HG03354 (cell line): Measurements from ENCODE around the gene ICAM4.
A peak's percentile ranks its signal among the peaks of the same experiment; 100 is the strongest.
"Not testable (repeated sequence)": the region's sequence is repeated elsewhere in the genome, so short reads cannot be mapped to it uniquely, and the experiment has no call there.

Experiments used
- ATAC-seq: cut with Tn5 transposase; IDR thresholded peaks from one replicate; pipeline ENCODE4 v1.9.1; 2021; ENCODE audit warnings: mild to moderate bottlenecking; ENCODE audit not compliant: unreplicated experiment, poor library complexity, severe bottlenecking

The ICAM4 gene

GRCh38 chr19:10266706-10267105 is 20.0 kb upstream of the ICAM4 start:
- ATAC-seq, result no peak

- no peak for ATAC-seq
These were observed 18.7 kb upstream of the ICAM4 start for GRCh38 chr19:10268071-10268470.

- peak; percentile 49 for ATAC-seq
These were observed 17.2 kb upstream of the ICAM4 start for GRCh38 chr19:10269333-10270179.

GRCh38 chr19:10270180-10270615 is 16.6 kb upstream of the ICAM4 start:
- peak; percentile 46 for ATAC-seq

GRCh38 chr19:10270616-10271394 is 15.9 kb upstream of the ICAM4 start, which contains the start of gene ICAM1:
ICAM1 (plus strand) TSS chr19:10271120; CDS start chr19:10271160, 40 bp downstream.
- ATAC-seq, result peak; percentile 57

- peak; percentile 29 for ATAC-seq
These were observed 15.1 kb upstream of the ICAM4 start for GRCh38 chr19:10271543-10272086.

- ATAC-seq, result no peak
These were observed 12.2 kb upstream of the ICAM4 start for GRCh38 chr19:10274589-10274988.

- no peak for ATAC-seq
These were observed 8.8 kb upstream of the ICAM4 start for GRCh38 chr19:10277795-10278589.

GRCh38 chr19:10278935-10279334 is 7.8 kb upstream of the ICAM4 start:
- ATAC-seq, result no peak

GRCh38 chr19:10279737-10280442 is 6.9 kb upstream of the ICAM4 start:
- no peak for ATAC-seq

- ATAC-seq, result not testable (repeated sequence)
These were observed 4.7 kb upstream of the ICAM4 start for GRCh38 chr19:10282043-10282442.

GRCh38 chr19:10283301-10284064 is 3.3 kb upstream of the ICAM4 start:
- ATAC-seq, result no peak

GRCh38 chr19:10284065-10284959 is 2.4 kb upstream of the ICAM4 start:
- ATAC-seq, result no peak

GRCh38 chr19:10284960-10285278 is 1.8 kb upstream of the ICAM4 start:
- no peak for ATAC-seq

GRCh38 chr19:10285393-10285792 is 1.4 kb upstream of the ICAM4 start:
- ATAC-seq, result no peak

GRCh38 chr19:10288662-10289166 is 2.0 kb downstream of the ICAM4 start:
- ATAC-seq, result no peak

GRCh38 chr19:10289167-10289835 is 2.5 kb downstream of the ICAM4 start:
- ATAC-seq, result no peak
